Measurements from ENCODE around the gene CD53.
"Not testable (repeated sequence)": the region's sequence is repeated elsewhere in the genome, so short reads cannot be mapped to it uniquely, and the experiment has no call there.

The CD53 gene, protein sequence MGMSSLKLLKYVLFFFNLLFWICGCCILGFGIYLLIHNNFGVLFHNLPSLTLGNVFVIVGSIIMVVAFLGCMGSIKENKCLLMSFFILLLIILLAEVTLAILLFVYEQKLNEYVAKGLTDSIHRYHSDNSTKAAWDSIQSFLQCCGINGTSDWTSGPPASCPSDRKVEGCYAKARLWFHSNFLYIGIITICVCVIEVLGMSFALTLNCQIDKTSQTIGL

DNA sequence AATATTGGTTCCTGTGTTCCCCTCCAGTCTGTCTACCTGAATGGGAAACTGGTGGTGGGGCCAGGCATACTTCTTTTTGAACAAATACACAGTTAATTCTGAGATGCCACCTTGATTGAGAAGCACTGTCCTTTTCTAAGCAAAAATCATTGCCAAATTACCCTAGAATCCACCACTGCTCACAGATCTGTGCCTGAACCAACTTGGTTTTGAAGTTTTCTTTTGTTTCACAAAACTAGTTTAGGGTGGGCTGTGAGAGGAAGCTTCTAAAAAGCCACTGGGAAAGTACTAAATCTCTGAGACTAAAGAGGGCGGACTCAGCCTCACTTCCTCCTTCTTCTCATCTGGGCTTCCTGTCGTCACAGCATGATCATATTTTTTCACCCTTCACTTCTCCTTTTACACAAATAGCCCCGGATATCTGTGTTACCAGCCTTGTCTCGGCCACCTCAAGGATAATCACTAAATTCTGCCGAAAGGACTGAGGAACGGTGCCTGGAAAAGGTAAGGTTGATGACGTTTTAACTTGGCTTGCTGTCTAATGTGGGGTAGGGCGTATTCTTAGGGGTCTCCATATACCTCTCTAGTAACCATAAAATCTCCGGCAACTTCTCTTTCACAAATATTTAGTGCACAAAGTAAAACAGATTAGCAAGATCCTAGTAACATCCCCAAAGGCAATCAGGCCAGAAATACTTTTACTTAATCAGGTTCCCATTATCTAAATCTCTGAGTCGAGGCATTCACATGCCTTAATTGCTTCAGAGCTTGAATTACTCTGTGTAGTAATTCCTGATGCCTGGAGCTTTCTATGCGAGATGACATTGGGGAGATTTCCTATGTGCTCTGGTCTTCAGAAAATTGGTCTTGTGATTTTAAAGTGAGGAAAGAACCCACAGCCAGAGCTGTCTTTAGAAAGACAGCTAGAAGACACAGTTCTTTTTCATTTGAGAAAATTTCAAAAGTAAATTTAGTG, at the start of gene CD53:
Gene CD53 (plus strand): TSS at position 404 of the 976 bp plus-strand sequence. CDS start 18,261 bp downstream, outside the sequence.
- no peak for DNase-seq (ENCODE audit: low read depth)
- no peak for TF ChIP-seq CTCF (conservative IDR thresholded peaks at IDR 0.05; ENCODE audit: low read depth, low read length)
- H3K4me3 ChIP-seq (ENCODE audit: low read depth, low read length), result no peak within 1 kb of the TSS

- no peak overlapping the region for H3K4me3 ChIP-seq (ENCODE audit: low read depth, low read length)
- no peak for DNase-seq (ENCODE audit: low read depth)
- TF ChIP-seq CTCF (conservative IDR thresholded peaks at IDR 0.05; ENCODE audit: low read depth, low read length), result no peak
These were observed 48.8 kb upstream of the CD53 start for GRCh38 chr1:110824192-110824591.

GRCh38 chr1:110829955-110830553, 42.9 kb upstream of the CD53 start:
- TF ChIP-seq CTCF (conservative IDR thresholded peaks at IDR 0.05; ENCODE audit: low read depth, low read length), result peak; percentile 66
- peak; percentile 19 for DNase-seq (ENCODE audit: low read depth)
- H3K4me3 ChIP-seq (ENCODE audit: low read depth, low read length), result no peak overlapping the region

DNA sequence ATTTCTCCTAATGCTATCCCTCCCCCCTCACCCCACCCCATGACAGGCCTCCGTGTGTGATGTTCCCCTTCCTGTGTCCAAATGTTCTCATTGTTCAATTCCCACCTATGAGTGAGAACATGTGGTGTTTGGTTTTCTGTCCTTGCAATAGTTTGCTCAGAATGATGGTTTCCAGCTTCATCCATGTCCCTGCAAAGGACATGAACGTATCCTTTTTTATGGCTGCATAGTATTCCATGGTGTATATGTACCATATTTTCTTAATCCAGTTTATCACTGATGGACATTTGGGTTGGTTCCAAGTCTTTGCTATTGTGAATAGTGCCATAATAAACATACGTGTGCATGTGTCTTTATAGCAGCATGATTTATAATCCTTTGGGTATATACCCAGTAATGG, 39.2 kb upstream of the CD53 start:
- not testable (repeated sequence) for DNase-seq (ENCODE audit: low read depth); H3K4me3 ChIP-seq (ENCODE audit: low read depth, low read length)

DNA sequence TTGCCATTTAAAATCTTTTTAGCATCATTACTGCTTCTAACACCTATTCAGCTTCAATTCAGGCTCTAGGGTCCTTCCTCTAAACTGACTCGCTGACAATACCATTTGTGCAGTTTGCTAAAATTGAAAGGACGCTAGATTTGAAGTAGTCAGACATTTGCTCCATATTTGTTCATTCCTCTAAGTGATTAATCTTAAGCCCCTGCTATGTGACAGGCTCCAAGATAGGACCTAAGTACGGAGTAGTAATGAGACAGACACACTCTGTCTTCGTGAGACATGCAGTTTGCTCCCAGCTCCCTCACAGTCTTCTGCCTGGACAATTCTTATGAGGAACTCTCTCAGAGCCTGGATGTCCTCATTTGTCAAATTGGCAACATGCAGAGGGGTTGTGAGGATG, 26.1 kb upstream of the CD53 start:
- TF ChIP-seq CTCF (conservative IDR thresholded peaks at IDR 0.05; ENCODE audit: low read depth, low read length), result no peak
- no peak overlapping the region for H3K4me3 ChIP-seq (ENCODE audit: low read depth, low read length)
- DNase-seq (ENCODE audit: low read depth), result no peak

GRCh38 chr1:110850145-110850544, 22.8 kb upstream of the CD53 start:
- H3K4me3 ChIP-seq (ENCODE audit: low read depth, low read length), result no peak overlapping the region
- no peak for TF ChIP-seq CTCF (conservative IDR thresholded peaks at IDR 0.05; ENCODE audit: low read depth, low read length)
- no peak for DNase-seq (ENCODE audit: low read depth)

DNA sequence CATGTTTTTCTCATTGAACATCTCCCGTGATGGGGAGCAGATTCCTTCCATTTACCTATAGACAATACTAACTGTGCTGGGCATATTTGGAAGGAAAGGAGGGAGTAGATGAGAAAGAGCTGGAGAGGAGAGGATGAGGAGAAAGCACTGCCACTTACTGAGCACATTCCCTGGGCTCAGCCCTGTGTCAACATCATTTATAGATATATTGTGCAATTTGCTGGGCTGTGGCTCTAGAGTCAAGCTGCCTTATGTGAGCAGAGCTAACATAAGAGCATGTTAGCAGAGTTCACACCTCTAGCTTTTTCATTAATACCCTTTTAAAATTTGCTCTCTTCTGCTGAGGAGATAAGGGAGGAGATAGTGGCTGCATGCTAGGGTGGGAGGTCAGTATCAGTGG, 22.3 kb upstream of the CD53 start:
- TF ChIP-seq CTCF (conservative IDR thresholded peaks at IDR 0.05; ENCODE audit: low read depth, low read length), result no peak
- DNase-seq (ENCODE audit: low read depth), result no peak
- H3K4me3 ChIP-seq (ENCODE audit: low read depth, low read length), result no peak overlapping the region

Data from choroid plexus epithelial cell (primary cell).